A673 (cell line): ENCODE results near the gene SNED1. TPM values are rescaled to one million over a fixed set of nuclear protein-coding genes. Genes with fewer than 3 reads are reported as not detected.

Experiments
- BruUV-seq: library from RNA; stranded (reverse); fragments of 400-500 nt; replicated peaks from 2 replicates; lab custom pipeline; 2021; lab: Mats Ljungman, UMichigan
- CTCF ChIA-PET: fragments of 300-600 bp; sonication (Branson Sonifier 250); formaldehyde crosslinking; loops from one replicate; lab custom pipeline; 2022; ENCODE audit warnings: antibody characterized with exemption; lab: Charles Lee
- POLR2A ChIA-PET: fragments of 300-600 bp; sonication (Branson Sonifier 250); formaldehyde crosslinking; loops from one replicate; lab custom pipeline; 2022; ENCODE audit warnings: antibody characterized with exemption; ENCODE audit not compliant: low non-redundant PET; lab: Charles Lee
- DNase-seq: peaks from one replicate; pipeline ENCODE4 v3.0.0-alpha.2; 2015; ENCODE audit warnings: low spot score
- H3K27ac ChIP-seq: fragments of 200-600 bp; sonication (generic); 2 replicates; pipeline ENCODE4 v1.5.1; 2016; ENCODE audit warnings: mixed run types, low read depth, mild to moderate bottlenecking, mixed read lengths, antibody characterized with exemption, low read length; ENCODE audit not compliant: poor library complexity, severe bottlenecking
- H3K27me3 ChIP-seq: fragments of 200-600 bp; sonication (generic); replicated peaks from 2 replicates; pipeline ENCODE4 v1.6.1; 2017; ENCODE audit warnings: mixed run types, low read depth, mild to moderate bottlenecking, mixed read lengths, antibody characterized with exemption, low read length; ENCODE audit not compliant: insufficient read depth, poor library complexity
- H3K36me3 ChIP-seq: fragments of 200-600 bp; sonication (generic); 2 replicates; pipeline ENCODE4 v1.6.1; 2016; ENCODE audit warnings: mixed run types, mild to moderate bottlenecking, mixed read lengths, antibody characterized with exemption, low read length; ENCODE audit not compliant: insufficient read depth, poor library complexity, severe bottlenecking
- H3K4me1 ChIP-seq: fragments of 200-600 bp; sonication (generic); 2 replicates; pipeline ENCODE4 v1.6.1; 2017; ENCODE audit warnings: mixed run types, mild to moderate bottlenecking, mixed read lengths, antibody characterized with exemption, low read length; ENCODE audit not compliant: insufficient read depth, poor library complexity, severe bottlenecking
- H3K4me3 ChIP-seq: fragments of 200-600 bp; sonication (generic); 2 replicates; pipeline ENCODE4 v1.5.1; 2016; ENCODE audit warnings: low read depth, mixed run types, mild to moderate bottlenecking, mixed read lengths, low read length; ENCODE audit not compliant: poor library complexity, severe bottlenecking
- H3K9me3 ChIP-seq: fragments of 200-600 bp; sonication (generic); 2 replicates; pipeline ENCODE4 v1.6.1; 2016; ENCODE audit warnings: mixed run types, low read depth, mild to moderate bottlenecking, mixed read lengths, antibody characterized with exemption, low read length; ENCODE audit not compliant: poor library complexity, severe bottlenecking
- CTCF ChIP-seq: fragments of 300-800, 200-600 bp; sonication (generic); conservative IDR thresholded peaks from 2 replicates; pipeline ENCODE4 v1.5.1; 2017; ENCODE audit warnings: low read depth, mild to moderate bottlenecking, antibody characterized with exemption, low read length, moderate library complexity, mixed read lengths
- EZH2 ChIP-seq: fragments of 200-600 bp; sonication (generic); IDR thresholded peaks from 2 replicates; pipeline ENCODE4 v1.6.1; 2017; ENCODE audit warnings: borderline replicate concordance, low read depth, mild to moderate bottlenecking, mixed read lengths, antibody characterized with exemption, low read length; ENCODE audit not compliant: poor library complexity, severe bottlenecking
- intact Hi-C: fragments of 100-400 bp; cut with micrococcal nuclease; formaldehyde crosslinking; loops from one replicate; pipeline ENCODE4 v1.10.0; 2022; ENCODE audit not compliant: unreplicated experiment
- total RNA-seq: library from RNA; stranded (reverse); gene quantifications from 2 replicates; pipeline ENCODE4 v1.2.3, GENCODE V29; 2021

The SNED1 gene
- total RNA-seq, 1 experiment from 2014 or later = 3.0 TPM

- peaks cover 30% of the 10 kb centered on the region for H3K4me1 ChIP-seq
- H3K27me3 ChIP-seq = no peaks in the 10 kb centered on the region
- TF ChIP-seq EZH2 (no peak), CTCF (no peak)
- ChIA-PET POLR2A (no interaction called here), CTCF (no interaction called here)
- no TSS peak for BruUV-seq
- intact Hi-C loops = no loop called here
- no peaks in the 10 kb centered on the region for H3K36me3 ChIP-seq
- H3K4me3 ChIP-seq = no peak overlapping the region
- no peaks in the 10 kb centered on the region for H3K9me3 ChIP-seq
- peak; percentile 53 for DNase-seq
- no peak overlapping the region for H3K27ac ChIP-seq
These were observed 36.5 kb upstream of the SNED1 start for GRCh38 chr2:240961910-240962299.

- TF ChIP-seq EZH2 (no peak), CTCF (no peak)
- no peak overlapping the region for H3K27ac ChIP-seq
- H3K27me3 ChIP-seq = no peaks in the 10 kb centered on the region
- H3K4me3 ChIP-seq = no peak overlapping the region
- H3K4me1 ChIP-seq = peaks cover 30% of the 10 kb centered on the region
- H3K9me3 ChIP-seq = no peaks in the 10 kb centered on the region
- intact Hi-C loops = no loop called here
- no peaks in the 10 kb centered on the region for H3K36me3 ChIP-seq
- POLR2A ChIA-PET = no interaction called here
- CTCF ChIA-PET = no interaction called here
- DNase-seq = peak; percentile 30
- BruUV-seq = no TSS peak
These were observed 35.9 kb upstream of the SNED1 start for GRCh38 chr2:240962300-240963064.

GRCh38 chr2:240963065-240963867 lies 35.2 kb upstream of the SNED1 start:
- Histone ChIP-seq H3K36me3 (no peaks in the 10 kb centered on the region), H3K4me1 (peaks cover 23% of the 10 kb centered on the region), H3K4me3 (no peak overlapping the region), H3K27me3 (no peaks in the 10 kb centered on the region), H3K27ac (no peak overlapping the region), H3K9me3 (no peaks in the 10 kb centered on the region)
- no peak for TF ChIP-seq CTCF
- TF ChIP-seq EZH2 = no peak
- DNase-seq = no peak
- POLR2A ChIA-PET = no interaction called here
- CTCF ChIA-PET = no interaction called here
- BruUV-seq = no TSS peak
- intact Hi-C loops = no loop called here
